Measurements from ENCODE around the gene ZSWIM6.

DNA sequence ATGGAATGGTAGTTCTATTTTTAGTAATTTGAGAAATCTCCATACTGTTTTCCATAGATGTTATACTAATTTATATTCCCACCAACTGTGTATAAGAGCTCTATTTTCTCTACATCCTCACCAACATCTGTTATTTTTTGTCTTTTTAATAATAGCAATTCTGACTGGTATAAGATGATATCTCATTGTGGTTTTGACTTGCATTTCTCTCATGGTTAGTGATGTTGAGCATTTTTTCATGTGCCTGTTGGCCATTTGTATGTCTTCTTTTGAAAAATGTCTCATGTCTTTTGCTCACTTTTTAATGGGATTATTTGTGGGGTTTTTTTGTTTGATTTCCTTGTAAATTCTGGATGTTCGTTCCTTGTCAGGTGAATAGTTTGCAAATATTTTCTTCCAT is 154.4 kb downstream of the ZSWIM6 start:
- TF ChIP-seq CTCF (IDR thresholded peaks at IDR 0.05), result no peak
- TF ChIP-seq POLR2AphosphoS5 (IDR thresholded peaks at IDR 0.05), result no peak
- no peak for TF ChIP-seq POLR2A (IDR thresholded peaks at IDR 0.05)
- TF ChIP-seq EP300 (IDR thresholded peaks at IDR 0.05; ENCODE audit: low read depth), result no peak

Data from transverse colon (tissue), 4 donors.